ENCODE measurements around the gene CTRL.
A peak's percentile ranks its signal among the peaks of the same experiment; 100 is the strongest.

CTRL gene

DNA sequence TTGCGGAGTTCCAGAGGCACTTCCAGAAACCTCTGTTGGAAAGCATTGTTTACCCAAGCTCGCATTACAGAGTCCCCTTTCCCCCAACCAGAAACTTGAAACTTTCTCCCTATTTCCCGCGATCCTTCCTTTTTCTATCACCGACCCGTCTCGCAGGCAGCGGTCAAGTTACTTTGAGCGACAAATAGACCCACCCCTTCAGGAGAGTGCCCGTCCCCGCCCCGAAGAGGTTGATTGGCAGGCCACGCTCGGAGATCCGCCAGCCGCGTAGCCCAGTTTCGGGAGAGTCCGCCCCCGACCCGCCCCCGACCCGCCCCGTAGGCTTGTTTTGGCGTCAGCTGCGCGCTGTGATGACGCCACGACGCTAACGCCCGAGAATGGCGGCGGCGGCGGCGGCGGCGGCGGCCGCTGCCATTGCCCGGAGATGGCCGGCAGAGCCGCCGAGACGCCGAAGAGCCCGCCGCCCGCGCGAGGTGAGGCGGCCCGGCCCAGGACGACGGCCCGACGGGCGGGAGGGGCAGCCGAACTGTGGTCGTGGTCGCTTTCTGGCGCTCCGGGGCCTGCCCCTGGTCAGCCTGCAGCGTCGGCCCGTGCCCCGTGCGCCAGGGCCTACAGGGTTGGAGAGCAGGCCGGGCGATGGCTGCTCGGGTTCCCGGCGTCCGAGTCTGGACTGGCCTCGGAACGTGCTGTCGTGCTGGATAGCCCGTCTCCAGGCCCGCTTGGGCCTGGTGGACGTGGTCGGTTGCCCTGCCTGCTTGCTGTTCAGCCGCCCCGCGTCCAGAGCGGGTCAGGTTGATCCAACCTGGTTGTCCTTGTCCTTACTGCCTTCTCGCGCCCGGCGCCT lies 38.5 kb downstream of the CTRL start, which contains the start of gene PSKH1:
Gene PSKH1 (plus strand): TSS at position 356 of the 844 bp plus-strand sequence. CDS start 15,496 bp downstream, outside the sequence.
- DNase-seq (ENCODE audit: low read depth in 2 of 2, low spot score in 1 of 2), result peak; percentile 84 to 88

DNA sequence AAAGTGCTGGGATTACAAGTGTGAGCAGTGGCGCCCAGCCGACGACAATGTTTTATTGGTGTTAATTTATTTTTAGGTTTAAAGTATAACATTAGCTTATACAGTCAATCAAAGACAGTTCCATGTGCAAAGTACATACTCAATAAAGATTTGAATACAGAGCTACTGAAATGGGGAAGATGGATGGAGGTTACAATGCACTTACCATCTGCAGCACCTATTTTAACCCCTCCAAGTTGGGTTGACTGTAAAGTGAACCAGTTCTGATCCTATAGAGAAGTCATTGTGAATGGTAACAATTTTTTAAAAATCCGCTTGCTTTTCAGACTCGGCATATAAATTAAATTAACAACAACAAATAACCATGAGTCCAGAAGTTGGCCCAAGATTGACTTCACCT lies 39.3 kb downstream of the CTRL start:
- no peak for DNase-seq (ENCODE audit: low read depth in 2 of 2, low spot score in 1 of 2)

DNA sequence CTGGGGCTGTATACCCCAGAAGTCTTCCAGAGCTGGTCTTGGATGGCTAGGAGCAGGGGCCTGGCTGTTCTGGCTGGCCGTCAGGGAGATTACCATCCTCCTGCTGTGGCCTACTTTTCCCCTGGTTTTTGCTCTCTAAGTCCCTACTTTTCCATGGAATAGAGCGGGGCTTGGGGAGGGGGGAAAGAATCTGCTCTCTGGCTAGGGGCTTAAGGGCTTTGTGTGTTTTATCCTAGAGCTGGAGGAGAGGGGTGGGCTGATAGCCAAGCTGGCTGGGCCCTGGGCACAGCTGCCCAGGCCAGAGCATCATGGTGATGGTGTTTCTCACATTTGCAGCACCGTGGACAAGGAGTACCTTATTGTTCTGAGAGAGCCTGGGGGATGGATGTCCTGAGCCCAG lies 43.3 kb downstream of the CTRL start:
- no peak for DNase-seq (ENCODE audit: low read depth in 2 of 2, low spot score in 1 of 2)

DNA sequence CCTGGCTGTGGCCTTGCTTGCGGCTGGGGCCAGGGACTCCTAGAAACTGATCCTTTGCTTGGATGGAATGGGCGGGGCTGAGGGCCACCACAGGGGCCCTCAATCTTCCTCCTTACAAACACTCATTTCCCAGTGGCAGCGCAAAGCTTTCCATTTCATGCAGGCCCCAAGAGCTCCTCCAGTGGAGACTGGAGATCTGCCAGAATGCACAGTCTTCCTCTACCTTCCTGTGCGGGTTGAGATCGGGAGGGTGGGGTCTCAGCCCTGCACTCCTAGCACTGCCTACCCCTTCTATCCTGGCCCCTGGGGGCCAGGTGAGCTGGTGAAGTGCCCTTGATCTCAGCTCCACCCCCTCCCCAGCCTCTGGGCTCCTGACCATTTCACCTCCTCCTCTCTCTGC lies 45.3 kb downstream of the CTRL start:
- DNase-seq (ENCODE audit: low read depth in 2 of 2, low spot score in 1 of 2), result no peak

DNA sequence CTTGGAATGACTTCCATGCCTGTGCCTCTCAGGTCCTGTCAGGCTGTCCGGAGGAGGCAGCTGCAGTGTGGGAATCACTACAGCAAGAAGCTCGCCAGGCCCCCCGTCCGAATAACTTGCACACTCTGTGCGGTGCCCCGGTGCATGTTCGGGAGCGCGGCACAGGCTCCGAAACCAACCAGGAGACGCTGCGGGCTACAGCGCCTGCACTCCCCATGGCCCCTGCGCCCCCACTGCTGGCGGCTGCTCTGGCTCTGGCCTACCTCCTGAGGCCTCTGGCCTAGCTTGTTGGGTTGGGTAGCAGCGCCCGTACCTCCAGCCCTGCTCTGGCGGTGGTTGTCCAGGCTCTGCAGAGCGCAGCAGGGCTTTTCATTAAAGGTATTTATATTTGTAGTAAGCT lies 45.7 kb downstream of the CTRL start:
- no peak for DNase-seq (ENCODE audit: low read depth in 2 of 2, low spot score in 1 of 2)

DNA sequence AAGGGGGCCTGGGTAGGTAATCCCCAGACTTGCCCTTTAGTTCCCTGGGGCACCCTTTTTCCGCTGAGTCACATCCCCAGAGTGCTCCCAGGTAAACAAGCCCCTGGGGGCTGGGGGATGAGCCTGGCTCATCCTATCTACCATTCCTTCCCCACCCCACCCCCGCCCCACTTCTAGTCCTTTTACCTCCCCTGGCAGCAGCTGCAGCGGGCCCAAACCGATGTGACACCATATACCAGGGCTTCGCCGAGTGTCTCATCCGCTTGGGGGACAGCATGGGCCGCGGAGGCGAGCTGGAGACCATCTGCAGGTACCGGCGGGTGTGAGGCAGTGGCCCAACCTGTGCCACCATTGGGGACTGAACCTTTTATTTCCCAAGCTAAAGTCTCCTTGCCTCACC lies 46.1 kb downstream of the CTRL start:
- DNase-seq (ENCODE audit: low read depth in 2 of 2, low spot score in 1 of 2), result no peak

DNA sequence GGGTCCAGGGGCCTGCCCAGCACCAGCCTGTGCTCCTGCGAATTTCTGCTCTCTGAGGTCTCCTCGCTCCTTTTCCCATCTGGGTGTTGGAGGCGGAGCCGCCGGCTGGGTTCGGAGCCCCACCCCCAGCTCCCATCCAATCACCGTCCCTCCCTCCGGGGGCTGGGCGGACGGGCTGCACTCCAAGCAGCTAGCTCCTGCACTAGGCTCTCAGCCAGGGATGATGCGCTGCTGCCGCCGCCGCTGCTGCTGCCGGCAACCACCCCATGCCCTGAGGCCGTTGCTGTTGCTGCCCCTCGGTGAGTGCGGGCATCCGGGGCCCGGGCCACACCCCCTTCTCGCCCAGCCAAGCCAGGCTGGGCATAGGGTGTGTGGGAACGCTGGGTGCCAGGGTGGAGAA lies 47.0 kb downstream of the CTRL start, which contains the start of gene NRN1L:
Gene NRN1L (plus strand): TSS at position 202 of the 400 bp plus-strand sequence. CDS start 19 bp downstream, at position 221.
- no peak for DNase-seq (ENCODE audit: low read depth in 2 of 2, low spot score in 1 of 2)

DNA sequence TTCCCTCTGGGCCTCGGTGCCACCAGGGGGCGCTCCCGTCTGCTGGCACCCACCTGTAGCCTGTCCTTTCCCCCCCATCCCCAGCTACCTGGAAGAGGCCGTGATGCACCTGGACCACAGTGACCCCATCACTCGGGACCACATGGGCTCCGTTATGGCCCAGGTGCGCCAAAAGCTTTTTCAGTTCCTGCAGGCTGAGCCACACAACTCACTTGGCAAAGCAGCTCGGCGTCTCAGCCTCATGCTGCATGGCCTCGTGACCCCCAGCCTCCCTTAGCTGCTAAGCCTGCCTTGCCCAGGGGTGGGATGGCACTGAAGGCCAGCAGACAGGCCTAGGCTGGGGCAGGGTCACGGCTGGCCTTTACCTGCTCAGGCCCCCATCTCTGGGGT lies 47.8 kb downstream of the CTRL start:
- peak; percentile 47 to 54 for DNase-seq (ENCODE audit: low read depth in 2 of 2, low spot score in 1 of 2)

DNA sequence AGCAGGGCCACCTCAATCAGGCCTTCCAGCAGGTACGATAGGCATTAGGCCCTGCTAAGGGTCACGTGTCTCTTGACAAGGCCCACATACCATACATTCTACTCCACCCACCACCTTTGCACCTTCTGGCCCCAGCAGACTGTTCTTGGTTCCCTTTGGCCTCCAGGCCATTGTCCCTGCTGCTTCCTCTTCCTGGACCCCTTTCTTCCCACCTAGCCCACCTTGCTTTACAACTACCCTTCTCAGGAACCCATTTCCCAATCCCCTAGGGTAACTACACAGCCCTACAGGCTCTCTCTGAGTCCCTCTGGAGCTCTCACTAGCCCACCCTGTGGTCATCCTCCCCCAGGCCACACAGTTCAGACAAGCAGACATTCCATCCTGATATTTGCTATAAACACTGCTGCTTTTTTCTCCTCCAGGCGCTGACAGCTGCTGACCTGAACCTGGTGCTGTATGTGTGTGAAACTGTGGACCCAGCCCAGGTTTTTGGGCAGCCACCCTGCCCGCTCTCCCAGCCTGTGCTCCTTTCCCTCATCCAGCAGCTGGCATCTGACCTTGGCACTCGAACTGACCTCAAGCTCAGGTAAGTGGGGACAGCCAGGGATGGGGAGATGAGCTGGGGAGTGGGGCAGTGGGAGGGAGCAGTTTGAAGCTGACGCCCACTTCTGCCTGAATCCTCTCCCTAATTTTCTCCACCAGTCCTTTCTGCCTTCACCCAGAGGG lies 48.4 kb downstream of the CTRL start:
- DNase-seq (ENCODE audit: low read depth in 2 of 2, low spot score in 1 of 2), result no peak

DNA sequence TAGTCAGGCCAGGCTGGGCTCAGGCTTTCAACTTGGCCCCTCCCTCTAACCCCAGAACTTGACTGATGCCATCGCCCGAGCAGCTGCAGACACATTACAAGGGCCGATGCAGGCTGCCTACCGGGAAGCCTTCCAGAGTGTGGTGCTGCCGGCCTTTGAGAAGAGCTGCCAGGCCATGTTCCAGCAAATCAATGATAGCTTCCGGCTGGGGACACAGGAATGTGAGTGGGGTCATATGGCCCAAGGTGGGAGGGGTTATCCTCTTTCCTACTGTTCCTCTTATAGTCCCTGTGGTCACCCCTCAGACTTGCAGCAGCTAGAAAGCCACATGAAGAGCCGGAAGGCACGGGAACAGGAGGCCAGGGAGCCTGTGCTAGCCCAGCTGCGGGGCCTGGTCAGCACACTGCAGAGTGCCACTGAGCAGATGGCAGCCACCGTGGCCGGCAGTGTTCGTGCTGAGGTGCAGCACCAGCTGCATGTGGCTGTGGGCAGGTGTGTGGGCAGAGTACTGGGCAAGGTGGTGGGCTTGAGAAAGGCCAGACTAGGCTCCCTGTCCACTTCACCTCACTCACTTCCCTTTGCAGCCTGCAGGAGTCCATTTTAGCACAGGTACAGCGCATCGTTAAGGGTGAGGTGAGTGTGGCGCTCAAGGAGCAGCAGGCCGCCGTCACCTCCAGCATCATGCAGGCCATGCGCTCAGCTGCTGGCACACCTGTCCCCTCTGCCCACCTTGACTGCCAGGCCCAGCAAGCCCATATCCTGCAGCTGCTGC lies 49.1 kb downstream of the CTRL start:
- no peak for DNase-seq (ENCODE audit: low read depth in 2 of 2, low spot score in 1 of 2)

DNA sequence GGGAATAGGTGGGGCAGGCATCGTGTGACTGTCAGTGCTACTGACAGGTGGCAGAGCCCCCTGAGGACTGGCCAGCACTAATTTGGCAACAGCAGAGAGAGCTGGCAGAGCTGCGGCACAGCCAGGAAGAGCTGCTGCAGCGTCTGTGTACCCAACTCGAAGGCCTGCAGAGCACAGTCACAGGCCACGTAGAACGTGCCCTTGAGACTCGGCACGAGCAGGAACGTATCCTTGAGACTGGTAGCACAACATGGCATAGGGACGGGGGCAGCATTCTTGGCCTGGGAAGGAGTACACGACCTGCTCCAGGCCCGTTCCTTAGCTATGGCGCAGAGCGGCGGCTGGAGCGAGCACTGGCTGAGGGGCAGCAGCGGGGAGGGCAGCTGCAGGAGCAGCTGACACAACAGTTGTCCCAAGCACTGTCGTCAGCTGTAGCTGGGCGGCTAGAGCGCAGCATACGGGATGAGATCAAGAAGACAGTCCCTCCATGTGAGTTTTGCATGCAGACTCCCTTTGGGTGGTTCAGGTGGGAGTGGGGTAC lies 50.0 kb downstream of the CTRL start:
- DNase-seq (ENCODE audit: low read depth in 2 of 2, low spot score in 1 of 2), result no peak

DNA sequence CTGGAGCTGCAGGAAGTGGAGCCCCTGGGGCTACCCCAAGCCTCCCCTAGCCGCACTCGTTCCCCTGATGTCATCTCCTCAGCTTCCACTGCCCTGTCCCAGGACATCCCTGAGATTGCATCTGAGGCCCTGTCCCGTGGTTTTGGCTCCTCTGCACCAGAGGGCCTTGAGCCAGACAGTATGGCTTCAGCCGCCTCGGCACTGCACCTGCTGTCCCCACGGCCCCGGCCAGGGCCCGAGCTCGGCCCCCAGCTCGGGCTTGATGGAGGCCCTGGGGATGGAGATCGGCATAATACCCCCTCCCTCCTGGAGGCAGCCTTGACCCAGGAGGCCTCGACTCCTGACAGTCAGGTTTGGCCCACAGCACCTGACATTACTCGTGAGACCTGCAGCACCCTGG lies 51.1 kb downstream of the CTRL start:
- no peak for DNase-seq (ENCODE audit: low read depth in 2 of 2, low spot score in 1 of 2)

DNA sequence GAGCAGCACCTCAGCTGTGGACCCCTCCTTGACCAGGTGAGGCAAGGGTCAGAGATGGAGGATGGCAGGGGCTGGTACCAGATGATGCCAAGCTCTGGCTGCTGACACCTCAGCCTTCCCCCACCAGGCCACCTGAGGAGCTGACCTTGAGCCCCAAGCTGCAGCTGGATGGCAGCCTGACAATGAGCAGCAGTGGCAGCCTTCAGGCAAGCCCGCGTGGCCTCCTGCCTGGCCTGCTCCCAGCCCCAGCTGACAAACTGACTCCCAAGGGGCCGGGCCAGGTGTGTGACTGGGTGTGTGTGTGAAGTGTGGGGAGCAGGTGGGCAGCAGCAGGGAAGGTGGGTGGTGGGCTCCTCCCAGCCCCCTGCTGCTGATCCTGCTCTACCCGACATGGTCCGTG lies 51.7 kb downstream of the CTRL start:
- DNase-seq (ENCODE audit: low read depth in 2 of 2, low spot score in 1 of 2), result no peak

Data from stimulated activated CD8-positive, alpha-beta memory T cell treated with anti-CD3 and anti-CD28 coated beads, Interleukin-4, amount 100 ng/mL, for 1 hour (primary cell).